Keratinocyte (primary cell): Measurements from ENCODE around the gene GABRB2. TPM values are rescaled to one million over a fixed set of nuclear protein-coding genes. Genes with fewer than 3 reads are reported as not detected.

Source experiments
- DNase-seq: peaks from one replicate; pipeline ENCODE4 v3.0.0-alpha.2; 2011; ENCODE audit warnings: low read depth, missing footprints, low spot score
- FAIRE-seq: peaks from 2 replicates; lab custom pipeline; 2011; peaks lifted over from hg19 to GRCh38; lab: Jason Lieb, UNC
- H2AFZ ChIP-seq: 2 replicates; pipeline ENCODE4 v1.6.0; 2012; ENCODE audit warnings: low read length, control low read depth, inconsistent platforms; ENCODE audit not compliant: control insufficient read depth
- H3K27ac ChIP-seq: 2 replicates; pipeline ENCODE4 v1.5.1; 2011; ENCODE audit warnings: low read length; ENCODE audit not compliant: control insufficient read depth, insufficient read depth
- H3K27me3 ChIP-seq: 3 replicates; pipeline ENCODE4 v1.6.0; 2011; ENCODE audit warnings: low read length; ENCODE audit not compliant: control insufficient read depth, insufficient read depth; ENCODE audit errors: extremely low read depth
- H3K36me3 ChIP-seq, 2 experiments: 2 replicates in 1 of 2; 3 replicates in 1 of 2; pipeline ENCODE4 v1.5.1; 2011; ENCODE audit warnings: low read length in 2 of 2, mild to moderate bottlenecking in 1 of 2; ENCODE audit not compliant: control insufficient read depth in 2 of 2, insufficient read depth in 2 of 2; ENCODE audit errors: extremely low read depth in 1 of 2
- H3K4me1 ChIP-seq: 3 replicates; pipeline ENCODE4 v1.5.1; 2011; ENCODE audit warnings: low read length; ENCODE audit not compliant: control insufficient read depth, insufficient read depth; ENCODE audit errors: extremely low read depth
- H3K4me2 ChIP-seq: 3 replicates; pipeline ENCODE4 v1.6.0; 2011; ENCODE audit warnings: low read depth, low read length; ENCODE audit not compliant: control insufficient read depth, insufficient read depth; ENCODE audit errors: extremely low read depth
- H3K4me3 ChIP-seq, 3 experiments: fragments of 200-600 bp in 1 of 3; sonication (generic) in 1 of 3; 2 replicates in 2 of 3; 3 replicates in 1 of 3; pipeline ENCODE4 v1.5.1; 2011 to 2016; ENCODE audit warnings: low read length in 3 of 3, mild to moderate bottlenecking in 3 of 3, control low read depth in 2 of 3, inconsistent platforms in 1 of 3, low read depth in 1 of 3, mixed read lengths in 1 of 3, mixed run types in 1 of 3, moderate library complexity in 1 of 3; ENCODE audit not compliant: control insufficient read depth in 2 of 3, insufficient read depth in 2 of 3; ENCODE audit errors: extremely low read depth in 1 of 3
- H3K79me2 ChIP-seq: 2 replicates; pipeline ENCODE4 v1.6.0; 2012; ENCODE audit warnings: low read length; ENCODE audit not compliant: control insufficient read depth, insufficient read depth
- H3K9ac ChIP-seq: 3 replicates; pipeline ENCODE4 v1.6.0; 2011; ENCODE audit warnings: low read length; ENCODE audit not compliant: control insufficient read depth, insufficient read depth; ENCODE audit errors: extremely low read depth
- H3K9me1 ChIP-seq: 3 replicates; pipeline ENCODE4 v1.6.0; 2011; ENCODE audit warnings: low read length; ENCODE audit not compliant: control insufficient read depth, insufficient read depth; ENCODE audit errors: extremely low read depth
- H3K9me3 ChIP-seq: 2 replicates; pipeline ENCODE4 v1.5.1; 2012; ENCODE audit warnings: low read depth, low read length; ENCODE audit not compliant: control insufficient read depth
- H4K20me1 ChIP-seq: 3 replicates; pipeline ENCODE4 v1.6.0; 2011; ENCODE audit warnings: low read length; ENCODE audit not compliant: control insufficient read depth, insufficient read depth; ENCODE audit errors: extremely low read depth
- CTCF ChIP-seq, 3 experiments: IDR thresholded peaks in 1 of 3; conservative IDR thresholded peaks in 1 of 3; optimal IDR thresholded peaks in 1 of 3; 2 replicates in 2 of 3; 3 replicates in 1 of 3; pipeline versions ENCODE3 to v1.5.1; 2011; ENCODE audit warnings: low read length in 3 of 3, mild to moderate bottlenecking in 3 of 3, moderate library complexity in 2 of 3, control low read depth in 1 of 3, inconsistent platforms in 1 of 3; ENCODE audit not compliant: insufficient read depth in 2 of 3; ENCODE audit errors: extremely low read depth in 1 of 3
- EZH2 ChIP-seq: IDR thresholded peaks from one replicate; pipeline ENCODE4 v1.6.1; 2012; ENCODE audit warnings: inconsistent platforms, mild to moderate bottlenecking, low read length, moderate library complexity
- dilution Hi-C: fragments of 300-500 bp; cut with MboI; formaldehyde crosslinking; loops from one replicate; pipeline ENCODE4 v1.7.0; 2020; ENCODE audit warnings: low sequenced_read_pairs; ENCODE audit not compliant: extremely low pct_ligation_motif_present
- polyA plus RNA-seq, 5 experiments: library from polyadenylated mRNA; depleted of rRNA in 3 of 5; stranded (reverse) in 3 of 5; stranded (forward) in 1 of 5; unstranded in 1 of 5; fragments of >200 nt; gene quantifications; 1 replicate in 1 of 5; 2 replicates in 3 of 5; 3 replicates in 1 of 5; pipeline versions ENCODE4 v1.2.1 to v1.2.3, GENCODE V29; 2011 to 2012; ENCODE audit warnings: missing spikeins in 2 of 5, low read depth in 1 of 5, low replicate concordance in 1 of 5

GABRB2 gene
- polyA plus RNA-seq, 1 donor (not counting 4 experiments of a cell fraction or from before 2014, with no cell fraction given): not detected

GRCh38 chr5:161391016-161391415, 155.5 kb downstream of the GABRB2 start:
- Histone ChIP-seq H4K20me1 (no peaks in the 10 kb centered on the region), H3K4me1 (no peaks in the 10 kb centered on the region), H3K27me3 (no peaks in the 10 kb centered on the region), H3K9me3 (no peaks in the 10 kb centered on the region), H3K36me3 (no peaks in the 10 kb centered on the region), H3K4me2 (no peak overlapping the region), H3K79me2 (no peaks in the 10 kb centered on the region), H3K9me1 (no peaks in the 10 kb centered on the region), H3K4me3 (no peak overlapping the region), H2AFZ (no peak overlapping the region), H3K27ac (no peak overlapping the region), H3K9ac (no peak overlapping the region)
- FAIRE-seq (no peak), DNase-seq (no peak)
- TF ChIP-seq EZH2 (no peak), CTCF (optimal IDR thresholded peaks at IDR 0.05 in 1 of 3, IDR thresholded peaks at IDR 0.05 in 1 of 3, conservative IDR thresholded peaks at IDR 0.05 in 1 of 3; ENCODE audit: extremely low read depth in 1 of 3, insufficient read depth in 2 of 3, low read length in 3 of 3) (no peak)
- dilution Hi-C loops: no loop called here

GRCh38 chr5:161387121-161387520, 159.4 kb downstream of the GABRB2 start:
- no peak overlapping the region for H3K4me3 ChIP-seq
- H3K36me3 ChIP-seq: no peaks in the 10 kb centered on the region
- no peaks in the 10 kb centered on the region for H3K79me2 ChIP-seq
- no peaks in the 10 kb centered on the region for H3K9me1 ChIP-seq
- no peak overlapping the region for H2AFZ ChIP-seq
- no peak overlapping the region for H3K4me2 ChIP-seq
- H3K4me1 ChIP-seq: no peaks in the 10 kb centered on the region
- no peaks in the 10 kb centered on the region for H4K20me1 ChIP-seq
- no peak overlapping the region for H3K9ac ChIP-seq
- H3K9me3 ChIP-seq: no peaks in the 10 kb centered on the region
- H3K27me3 ChIP-seq: no peaks in the 10 kb centered on the region
- dilution Hi-C loops: no loop called here
- DNase-seq (no peak), FAIRE-seq (no peak)
- H3K27ac ChIP-seq: no peak overlapping the region
- no peak for TF ChIP-seq CTCF (optimal IDR thresholded peaks at IDR 0.05 in 1 of 3, IDR thresholded peaks at IDR 0.05 in 1 of 3, conservative IDR thresholded peaks at IDR 0.05 in 1 of 3; ENCODE audit: extremely low read depth in 1 of 3, insufficient read depth in 2 of 3, low read length in 3 of 3)
- no peak for TF ChIP-seq EZH2
